HepG2 (cell line): ENCODE results near the gene LIPC. TPM values are rescaled to one million over a fixed set of nuclear protein-coding genes. Genes with fewer than 3 reads are reported as not detected.

ENCODE experiments used
- ATAC-seq: fragments of 200-7000 bp; cut with Tn5 transposase; 3 replicates; pipeline ENCODE4 v1.9.1; 2020; ENCODE audit warnings: mild to moderate bottlenecking, moderate library complexity
- BruUV-seq: library from RNA; stranded (reverse); fragments of 400-500 nt; replicated peaks from 2 replicates; lab custom pipeline; 2021; lab: Mats Ljungman, UMichigan
- CTCF ChIA-PET: fragments of 300-600 bp; formaldehyde crosslinking; extraction: SDS; loops from one replicate; lab custom pipeline; 2021; ENCODE audit warnings: low total read pairs, inconsistent platforms, low intra/inter-chr PET ratio; lab: Yijun Ruan, JAX
- POLR2A ChIA-PET: fragments of 350-600 bp; sonication (Branson Sonifier 250); formaldehyde crosslinking; loops from one replicate; lab custom pipeline; 2020; ENCODE audit warnings: antibody characterized with exemption, inconsistent platforms; lab: Yijun Ruan, JAX
- DNase-seq: peaks from one replicate; pipeline ENCODE4 v3.0.0-alpha.2; 2015; ENCODE audit warnings: low spot score
- FAIRE-seq: peaks from 3 replicates; lab custom pipeline; 2011; peaks lifted over from hg19 to GRCh38; lab: Jason Lieb, UNC
- H2AFZ ChIP-seq: one replicate; pipeline ENCODE4 v1.6.1; 2011; ENCODE audit warnings: low read length, inconsistent platforms
- H3K27ac ChIP-seq: fragments of 300-600 bp; 3 replicates; pipeline ENCODE4 v1.8.0; 2011; ENCODE audit warnings: mixed run types, mild to moderate bottlenecking, mixed read lengths, low read length, inconsistent platforms; ENCODE audit not compliant: insufficient read depth; ENCODE audit errors: extremely low read length
- H3K27me3 ChIP-seq, 2 experiments: fragments of 200-600 bp in 1 of 2; 2 replicates in 1 of 2; 3 replicates in 1 of 2; pipeline versions ENCODE4 v1.6.0 to v1.8.0; 2011; ENCODE audit warnings: low read length in 2 of 2, mild to moderate bottlenecking in 2 of 2, moderate library complexity in 2 of 2, inconsistent platforms in 1 of 2; ENCODE audit not compliant: insufficient read depth in 2 of 2, control insufficient read depth in 1 of 2
- H3K36me3 ChIP-seq, 2 experiments: fragments of 200-600 bp in 1 of 2; replicated peaks in 1 of 2; 2 replicates in 1 of 2; 3 replicates in 1 of 2; pipeline versions ENCODE4 v1.5.1 to v1.8.0; 2011; ENCODE audit warnings: low read length in 2 of 2, inconsistent platforms in 1 of 2; ENCODE audit not compliant: insufficient read depth in 2 of 2, control insufficient read depth in 1 of 2
- H3K4me1 ChIP-seq: 2 replicates; pipeline ENCODE4 v1.5.1; 2012; ENCODE audit warnings: low read length, inconsistent platforms; ENCODE audit not compliant: insufficient read depth
- H3K4me2 ChIP-seq: 2 replicates; pipeline ENCODE4 v1.6.0; 2011; ENCODE audit warnings: low read depth, low read length, inconsistent platforms
- H3K4me3 ChIP-seq, 3 experiments: fragments of 200-600 bp in 1 of 3; sonication (generic), shearing (Covaris generic) in 1 of 3; replicated peaks in 1 of 3; 2 replicates each; pipeline ENCODE4 v1.5.1; 2011 to 2016; ENCODE audit warnings: low read length in 3 of 3, inconsistent platforms in 2 of 3, low read depth in 2 of 3, mild to moderate bottlenecking in 2 of 3, control low read depth in 1 of 3, mixed read lengths in 1 of 3; ENCODE audit not compliant: insufficient read depth in 1 of 3
- H3K79me2 ChIP-seq: one replicate; pipeline ENCODE4 v1.6.1; 2011; ENCODE audit warnings: low read length, inconsistent platforms; ENCODE audit not compliant: insufficient read depth
- H3K9ac ChIP-seq: 2 replicates; pipeline ENCODE4 v1.6.0; 2011; ENCODE audit warnings: mild to moderate bottlenecking, low read depth, low read length, inconsistent platforms; ENCODE audit not compliant: insufficient read depth
- H3K9me3 ChIP-seq: 2 replicates; pipeline ENCODE4 v1.5.1; 2012; ENCODE audit warnings: mild to moderate bottlenecking, low read length
- H4K20me1 ChIP-seq: 2 replicates; pipeline ENCODE4 v1.6.0; 2011; ENCODE audit warnings: inconsistent platforms, mild to moderate bottlenecking, low read length, moderate library complexity; ENCODE audit not compliant: insufficient read depth
- CREB1 ChIP-seq, 2 experiments: fragments of 450-650 bp in 1 of 2; IDR thresholded peaks; 2 replicates each; pipeline ENCODE4 v1.6.1; 2016 to 2017; ENCODE audit warnings: control low read depth in 1 of 2, mild to moderate bottlenecking in 1 of 2, missing compliant biosample characterization in 1 of 2, missing genetic modification characterization in 1 of 2
- ESRRA ChIP-seq: sonication (generic); formaldehyde crosslinking; IDR thresholded peaks from 2 replicates; pipeline ENCODE4 v1.5.1; 2020; ENCODE audit warnings: mild to moderate bottlenecking, low read depth, missing genetic modification reagents
- KDM2A ChIP-seq: sonication (generic); formaldehyde crosslinking; IDR thresholded peaks from 2 replicates; pipeline ENCODE4 v1.4.0; 2020; ENCODE audit warnings: low read depth, missing genetic modification reagents, borderline replicate concordance
- PHF5A ChIP-seq: IDR thresholded peaks from one replicate; pipeline ENCODE4 v1.6.1; 2018; ENCODE audit warnings: low read depth, missing genetic modification reagents; ENCODE audit not compliant: unreplicated experiment
- RFX3 ChIP-seq: IDR thresholded peaks from 2 replicates; pipeline ENCODE4 v1.6.1; 2016; ENCODE audit warnings: missing biosample characterization, missing genetic modification reagents
- SATB2 ChIP-seq: sonication (generic); formaldehyde crosslinking; IDR thresholded peaks from 2 replicates; pipeline ENCODE4 v1.5.0; 2020; ENCODE audit warnings: missing genetic modification reagents
- TAF15 ChIP-seq: fragments of 200-400 bp; formaldehyde crosslinking; IDR thresholded peaks from one replicate; pipeline ENCODE4 v1.6.1; 2018; ENCODE audit warnings: mild to moderate bottlenecking, low read depth, low read length; ENCODE audit not compliant: poor library complexity, severe bottlenecking
- TMF1 ChIP-seq: sonication (generic); formaldehyde crosslinking; IDR thresholded peaks from 2 replicates; pipeline ENCODE4 v1.8.1; 2022; ENCODE audit warnings: low read depth, missing genetic modification reagents
- U2AF2 ChIP-seq: fragments of 200-400 bp; formaldehyde crosslinking; IDR thresholded peaks from 2 replicates; pipeline ENCODE4 v1.6.1; 2017; ENCODE audit warnings: low read depth, mild to moderate bottlenecking, low read length
- ZBTB3 ChIP-seq: sonication (generic); formaldehyde crosslinking; IDR thresholded peaks from 2 replicates; pipeline ENCODE4 v1.4.0; 2020; ENCODE audit warnings: low read depth, mild to moderate bottlenecking, moderate library complexity, missing genetic modification reagents, borderline replicate concordance
- ZNF768 ChIP-seq: sonication (generic); formaldehyde crosslinking; IDR thresholded peaks from 2 replicates; pipeline ENCODE4 v1.4.0; 2020; ENCODE audit warnings: missing genetic modification reagents
- ZNF83 ChIP-seq: sonication (generic); formaldehyde crosslinking; IDR thresholded peaks from 2 replicates; pipeline ENCODE4 v1.4.0; 2020; ENCODE audit warnings: missing genetic modification reagents, mild to moderate bottlenecking, borderline replicate concordance
- WGBS: methylation state at CpG from one replicate; pipeline ENCODE4 v1.1.6; 2017; ENCODE audit warnings: low lambda C conversion rate; 5-methylcytosine and 5-hydroxymethylcytosine counted together
- in situ Hi-C: cut with HindIII; loops from 2 replicates; pipeline ENCODE4 v1.10.0; 2017; ENCODE audit warnings: low pct_unique_long_range_greater_than_20kb; ENCODE audit not compliant: extremely low pct_ligation_motif_present
- intact Hi-C: fragments of 100-400 bp; cut with micrococcal nuclease; formaldehyde crosslinking; loops from one replicate; pipeline ENCODE4 v1.10.0; 2022; ENCODE audit not compliant: unreplicated experiment
- polyA plus RNA-seq, 8 experiments: library from polyadenylated mRNA; depleted of rRNA in 3 of 8; stranded (reverse) in 7 of 8; unstranded in 1 of 8; fragments of >200 nt; fragmentation: Illumina TruSeq in 4 of 8; extraction: Trizol in 4 of 8; gene quantifications; 2 replicates each; pipeline versions ENCODE4 v1.2.1 to v1.2.3, GENCODE V29; 2011 to 2016; ENCODE audit warnings: low read depth in 4 of 8, missing spikeins in 1 of 8, mixed read lengths in 1 of 8; ENCODE audit not compliant: insufficient read depth in 1 of 8
- total RNA-seq, 5 experiments: library from RNA; depleted of rRNA; stranded (reverse); fragments of >200 nt; fragmentation: Illumina TruSeq; extraction: Trizol; gene quantifications; 2 replicates each; pipeline ENCODE4 v1.2.3, GENCODE V29; 2016; ENCODE audit warnings: low read depth in 1 of 5
- TF ChIP-seq, protein P1 (sequence below): fragments of 450-650 bp; IDR thresholded peaks from 2 replicates; pipeline ENCODE4 v1.6.1; 2016
- TF ChIP-seq, protein P2 (sequence below): sonication (generic); formaldehyde crosslinking; IDR thresholded peaks from 2 replicates; pipeline ENCODE4 v1.5.1; 2020; ENCODE audit warnings: missing genetic modification reagents, mild to moderate bottlenecking, borderline replicate concordance
- TF ChIP-seq, protein P3 (sequence below): sonication (generic); formaldehyde crosslinking; IDR thresholded peaks from 2 replicates; pipeline ENCODE4 v1.4.0; 2020; ENCODE audit warnings: missing genetic modification reagents

Gene LIPC
- total and polyA plus RNA-seq, 2 of the 13 experiments (the other 11 are each of a cell fraction or from before 2014, with no cell fraction given), result 26.0 to 38.0 TPM

DNA sequence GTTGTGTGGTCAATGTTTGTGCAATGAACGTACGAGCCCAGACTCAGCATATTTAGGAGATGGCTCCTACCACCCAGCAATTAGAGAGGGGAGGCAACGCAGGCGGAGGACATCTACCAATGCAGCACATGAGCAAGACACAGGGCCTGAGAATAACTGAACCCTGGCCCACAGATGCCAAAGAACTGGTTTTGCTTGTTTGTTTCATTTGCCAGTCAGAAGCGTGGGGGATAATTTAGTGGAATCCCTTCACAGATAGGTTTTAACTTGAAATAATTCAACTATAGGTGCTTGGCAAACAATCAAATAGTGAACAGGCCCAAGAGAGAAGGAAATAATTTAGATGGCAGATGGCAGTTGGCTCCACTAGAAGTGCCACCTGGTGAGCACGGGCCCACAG is 54.8 kb downstream of the LIPC start:
- ChIA-PET CTCF (no interaction called here), POLR2A (no interaction called here)
- Histone ChIP-seq H3K27me3 (no peaks in the 10 kb centered on the region), H3K4me3 (no peak overlapping the region), H3K9ac (no peak overlapping the region), H3K4me1 (peaks cover 6% of the 10 kb centered on the region; the same call in 1 of the 2 replicates), H3K27ac (no peak overlapping the region), H4K20me1 (no peaks in the 10 kb centered on the region), H2AFZ (no peak overlapping the region), H3K36me3 (no peaks in the 10 kb centered on the region), H3K79me2 (no peaks in the 10 kb centered on the region), H3K9me3 (peaks cover 6% of the 10 kb centered on the region; the same call in 1 of the 2 replicates), H3K4me2 (no peak overlapping the region)
- FAIRE-seq (no peak), ATAC-seq (no peak), DNase-seq (no peak)
- TF ChIP-seq U2AF2 (no peak), KDM2A (CRISPR knock-in tag) (no peak), TAF15 (no peak), ZNF83 (CRISPR knock-in tag) (no peak), CREB1 (IDR thresholded peaks at IDR 0.05) (no peak), CREB1 (CRISPR knock-in tag; IDR thresholded peaks at IDR 0.05) (no peak), ZNF768 (no peak), RFX3 (CRISPR knock-in tag) (no peak), SATB2 (CRISPR knock-in tag) (no peak), ZBTB3 (CRISPR knock-in tag) (no peak), TMF1 (no peak), PHF5A (CRISPR knock-in tag) (no peak), ESRRA (CRISPR knock-in tag) (no peak)
- TF ChIP-seq, protein P1, sequence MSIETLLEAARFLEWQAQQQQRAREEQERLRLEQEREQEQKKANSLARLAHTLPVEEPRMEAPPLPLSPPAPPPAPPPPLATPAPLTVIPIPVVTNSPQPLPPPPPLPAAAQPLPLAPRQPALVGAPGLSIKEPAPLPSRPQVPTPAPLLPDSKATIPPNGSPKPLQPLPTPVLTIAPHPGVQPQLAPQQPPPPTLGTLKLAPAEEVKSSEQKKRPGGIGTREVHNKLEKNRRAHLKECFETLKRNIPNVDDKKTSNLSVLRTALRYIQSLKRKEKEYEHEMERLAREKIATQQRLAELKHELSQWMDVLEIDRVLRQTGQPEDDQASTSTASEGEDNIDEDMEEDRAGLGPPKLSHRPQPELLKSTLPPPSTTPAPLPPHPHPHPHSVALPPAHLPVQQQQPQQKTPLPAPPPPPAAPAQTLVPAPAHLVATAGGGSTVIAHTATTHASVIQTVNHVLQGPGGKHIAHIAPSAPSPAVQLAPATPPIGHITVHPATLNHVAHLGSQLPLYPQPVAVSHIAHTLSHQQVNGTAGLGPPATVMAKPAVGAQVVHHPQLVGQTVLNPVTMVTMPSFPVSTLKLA, result no peak
- TF ChIP-seq, protein P2, sequence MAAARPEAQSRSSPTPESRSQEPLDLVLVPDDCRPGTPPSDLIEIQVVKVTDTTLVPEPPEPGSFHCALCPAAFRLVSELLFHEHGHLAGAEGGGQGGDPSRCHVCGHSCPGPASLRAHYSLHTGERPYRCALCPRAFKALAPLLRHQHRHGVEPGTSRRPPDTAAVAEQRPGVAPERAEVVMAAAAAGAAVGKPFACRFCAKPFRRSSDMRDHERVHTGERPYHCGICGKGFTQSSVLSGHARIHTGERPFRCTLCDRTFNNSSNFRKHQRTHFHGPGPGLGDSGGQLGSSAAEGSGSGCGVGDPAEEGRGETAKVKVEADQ (CRISPR knock-in tag), result no peak
- TF ChIP-seq, protein P3, sequence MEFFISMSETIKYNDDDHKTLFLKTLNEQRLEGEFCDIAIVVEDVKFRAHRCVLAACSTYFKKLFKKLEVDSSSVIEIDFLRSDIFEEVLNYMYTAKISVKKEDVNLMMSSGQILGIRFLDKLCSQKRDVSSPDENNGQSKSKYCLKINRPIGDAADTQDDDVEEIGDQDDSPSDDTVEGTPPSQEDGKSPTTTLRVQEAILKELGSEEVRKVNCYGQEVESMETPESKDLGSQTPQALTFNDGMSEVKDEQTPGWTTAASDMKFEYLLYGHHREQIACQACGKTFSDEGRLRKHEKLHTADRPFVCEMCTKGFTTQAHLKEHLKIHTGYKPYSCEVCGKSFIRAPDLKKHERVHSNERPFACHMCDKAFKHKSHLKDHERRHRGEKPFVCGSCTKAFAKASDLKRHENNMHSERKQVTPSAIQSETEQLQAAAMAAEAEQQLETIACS, result no peak
- no TSS peak for BruUV-seq
- in situ Hi-C loops (no loop called here), intact Hi-C loops (no loop called here)
- WGBS, result 100% methylated on average over 6 of the region's 6 CpGs
